HCT116 (cell line): ENCODE data around the gene INPP4A. TPM values are rescaled to one million over a fixed set of nuclear protein-coding genes. Genes with fewer than 3 reads are reported as not detected.

ENCODE experiments used
- ATAC-seq: fragments of 200-7000 bp; cut with Tn5 transposase; 2 replicates; pipeline ENCODE4 v1.9.1; 2020; ENCODE audit warnings: mild to moderate bottlenecking, moderate library complexity
- BruUV-seq: library from RNA; stranded (reverse); fragments of 400-500 nt; replicated peaks from 2 replicates; lab custom pipeline; 2021; lab: Mats Ljungman, UMichigan
- CTCF ChIA-PET: fragments of 300-600 bp; sonication (Branson Sonifier 250); formaldehyde crosslinking; loops from one replicate; lab custom pipeline; 2021; ENCODE audit warnings: antibody characterized with exemption; lab: Charles Lee
- POLR2A ChIA-PET: fragments of 300-600, 350-600 bp; sonication (Branson Sonifier 250); formaldehyde crosslinking; loops from one replicate; lab custom pipeline; 2021; ENCODE audit warnings: antibody characterized with exemption; lab: Charles Lee
- RAD21 ChIA-PET, 2 experiments: fragments of 300-600 bp; sonication (Branson Sonifier 250); formaldehyde crosslinking; loops; one replicate each; lab custom pipeline; 2023; ENCODE audit warnings: low total read pairs in 2 of 2; ENCODE audit not compliant: uncharacterized antibody in 2 of 2, unreplicated experiment in 2 of 2, low non-redundant PET in 1 of 2; lab: Charles Lee
- DNase-seq: peaks from one replicate; pipeline ENCODE4 v3.0.0-alpha.2; 2010; ENCODE audit warnings: low read depth, low spot score
- H2AFZ ChIP-seq: fragments of 200-600 bp; shearing (Covaris generic), sonication (generic); 2 replicates; pipeline ENCODE4 v1.6.1; 2017; ENCODE audit warnings: low read depth, mixed run types, mixed read lengths, antibody characterized with exemption, low read length; ENCODE audit not compliant: poor library complexity, severe bottlenecking
- H3K27ac ChIP-seq: 2 replicates; pipeline ENCODE4 v1.5.1; 2012; ENCODE audit warnings: low read depth, low read length
- H3K27me3 ChIP-seq: fragments of 200-600 bp; sonication (generic); 2 replicates; pipeline ENCODE4 v1.6.1; 2016; ENCODE audit warnings: mixed run types, low read length, mixed read lengths; ENCODE audit not compliant: insufficient read depth
- H3K36me3 ChIP-seq, 2 experiments: fragments of 200-500 bp in 1 of 2; fragments of 200-600 bp in 1 of 2; sonication (Bioruptor generic) in 1 of 2; sonication (generic) in 1 of 2; 2 replicates each; pipeline versions ENCODE4 v1.5.1 to v1.6.1; 2014 to 2016; ENCODE audit warnings: low read length in 2 of 2, inconsistent platforms in 1 of 2, mixed read lengths in 1 of 2, mixed run types in 1 of 2; ENCODE audit not compliant: insufficient read depth in 2 of 2, control insufficient read depth in 1 of 2
- H3K4me1 ChIP-seq, 2 experiments: fragments of 200-600 bp in 1 of 2; sonication (generic) in 1 of 2; 2 replicates each; pipeline versions ENCODE4 v1.5.1 to v1.6.1; 2012 to 2017; ENCODE audit warnings: low read length in 2 of 2, inconsistent platforms in 1 of 2, mild to moderate bottlenecking in 1 of 2, mixed read lengths in 1 of 2, mixed run types in 1 of 2, moderate library complexity in 1 of 2; ENCODE audit not compliant: insufficient read depth in 2 of 2, control insufficient read depth in 1 of 2
- H3K4me2 ChIP-seq: fragments of 200-600 bp; sonication (generic); 2 replicates; pipeline ENCODE4 v1.6.1; 2017; ENCODE audit warnings: mixed run types, low read length, mixed read lengths
- H3K4me3 ChIP-seq, 2 experiments: fragments of 200-600 bp in 1 of 2; sonication (generic) in 1 of 2; replicated peaks in 1 of 2; 2 replicates each; pipeline ENCODE4 v1.5.1; 2011 to 2016; ENCODE audit warnings: low read length in 2 of 2, control low read depth in 1 of 2, low read depth in 1 of 2, mild to moderate bottlenecking in 1 of 2, mixed read lengths in 1 of 2, mixed run types in 1 of 2
- H3K79me2 ChIP-seq: fragments of 200-600 bp; sonication (generic); 2 replicates; pipeline ENCODE4 v1.6.1; 2017; ENCODE audit warnings: mild to moderate bottlenecking, mixed run types, low read length, moderate library complexity, mixed read lengths; ENCODE audit not compliant: insufficient read depth
- H3K9ac ChIP-seq: fragments of 200-600 bp; sonication (generic); 2 replicates; pipeline ENCODE4 v1.6.1; 2016; ENCODE audit warnings: low read length, mixed read lengths
- H3K9me2 ChIP-seq: fragments of 200-600 bp; sonication (generic), shearing (Covaris generic); 2 replicates; pipeline ENCODE4 v1.6.1; 2017; ENCODE audit warnings: mixed run types, mild to moderate bottlenecking, moderate library complexity; ENCODE audit not compliant: insufficient read depth
- H3K9me3 ChIP-seq, 2 experiments: fragments of 200-500 bp in 1 of 2; fragments of 200-600 bp in 1 of 2; sonication (Bioruptor generic) in 1 of 2; sonication (generic) in 1 of 2; 2 replicates each; pipeline ENCODE4 v1.6.1; 2014 to 2017; ENCODE audit warnings: low read length in 2 of 2, mixed read lengths in 2 of 2, inconsistent platforms in 1 of 2, low read depth in 1 of 2, mild to moderate bottlenecking in 1 of 2, mixed run types in 1 of 2, moderate library complexity in 1 of 2; ENCODE audit not compliant: control insufficient read depth in 1 of 2, insufficient read depth in 1 of 2
- H4K20me1 ChIP-seq: fragments of 200-600 bp; sonication (generic), shearing (Covaris generic); 2 replicates; pipeline ENCODE4 v1.6.1; 2017; ENCODE audit warnings: mixed run types, mild to moderate bottlenecking, moderate library complexity; ENCODE audit not compliant: insufficient read depth
- ATF3 ChIP-seq: IDR thresholded peaks from 2 replicates; pipeline ENCODE4 v1.6.1; 2012
- CEBPB ChIP-seq: IDR thresholded peaks from 2 replicates; pipeline ENCODE4 v1.6.1; 2012; ENCODE audit warnings: low read depth
- EGR1 ChIP-seq: IDR thresholded peaks from 2 replicates; pipeline ENCODE4 v1.6.1; 2012; ENCODE audit warnings: low read depth
- ELF1 ChIP-seq: IDR thresholded peaks from 2 replicates; pipeline ENCODE4 v1.6.1; 2012; ENCODE audit warnings: low read depth, borderline replicate concordance
- EZH2 ChIP-seq: fragments of 200-600 bp; sonication (generic); IDR thresholded peaks from 2 replicates; pipeline ENCODE4 v1.6.1; 2017; ENCODE audit warnings: antibody characterized with exemption, mixed run types
- JUND ChIP-seq: IDR thresholded peaks from 2 replicates; pipeline ENCODE4 v1.6.1; 2012
- MAX ChIP-seq: IDR thresholded peaks from 2 replicates; pipeline ENCODE4 v1.6.1; 2012
- POLR2A ChIP-seq: IDR thresholded peaks from 2 replicates; pipeline ENCODE4 v1.7.0; 2011; ENCODE audit warnings: borderline replicate concordance; ENCODE audit not compliant: insufficient read depth, insufficient read length; ENCODE audit errors: extremely low read depth
- POLR2AphosphoS5 ChIP-seq: IDR thresholded peaks from 2 replicates; pipeline ENCODE4 v1.6.1; 2011; ENCODE audit warnings: mild to moderate bottlenecking, low read depth, low read length, moderate library complexity
- REST ChIP-seq: IDR thresholded peaks from 2 replicates; pipeline ENCODE4 v1.6.1; 2012; ENCODE audit warnings: low read depth
- SP1 ChIP-seq: IDR thresholded peaks from 2 replicates; pipeline ENCODE4 v1.6.1; 2012; ENCODE audit warnings: low read depth
- ZFX ChIP-seq: fragments of 450-650 bp; IDR thresholded peaks from 2 replicates; pipeline ENCODE4 v1.6.1; 2017
- ZNF274 ChIP-seq: fragments of 200-500 bp; sonication (Bioruptor generic); IDR thresholded peaks from 2 replicates; pipeline ENCODE4 v1.6.1; 2014; ENCODE audit warnings: mild to moderate bottlenecking, low read depth, low read length, inconsistent platforms
- intact Hi-C: fragments of 100-400 bp; cut with micrococcal nuclease; formaldehyde crosslinking; loops from 2 replicates; pipeline ENCODE4 v1.10.0; 2022
- total RNA-seq: library from RNA; stranded (reverse); gene quantifications from one replicate; pipeline ENCODE4 v1.2.1, GENCODE V29; 2021; ENCODE audit not compliant: unreplicated experiment

INPP4A gene
- total RNA-seq, 1 experiment from 2014 or later = 18.5 TPM

- H3K9me2 ChIP-seq = no peaks in the 10 kb centered on the region
- H3K9me3 ChIP-seq = no peaks in the 10 kb centered on the region
- H4K20me1 ChIP-seq = no peaks in the 10 kb centered on the region
- no peaks in the 10 kb centered on the region for H3K79me2 ChIP-seq
- TF ChIP-seq EGR1 = no peak
- TF ChIP-seq, all 23 proteins: peak for 0
- no peak for ATAC-seq
- H3K4me3 ChIP-seq = no peak overlapping the region
- POLR2A ChIA-PET = no interaction called here
- no peaks in the 10 kb centered on the region for H3K4me1 ChIP-seq
- DNase-seq = no peak
- H3K36me3 ChIP-seq = no peaks in the 10 kb centered on the region
- H3K27me3 ChIP-seq = no peaks in the 10 kb centered on the region
- H3K4me2 ChIP-seq = no peak overlapping the region
- intact Hi-C loops = no loop called here
- no TSS peak for BruUV-seq
- CTCF ChIA-PET = no interaction called here
- RAD21 ChIA-PET = no interaction called here
- H2AFZ ChIP-seq = no peak overlapping the region
- H3K9ac ChIP-seq = no peak overlapping the region
- H3K27ac ChIP-seq = no peak overlapping the region
Measured at GRCh38 chr2:98504381-98505109, 59.9 kb downstream of the INPP4A start.

- BruUV-seq = no TSS peak
- ChIA-PET POLR2A (no interaction called here), CTCF (no interaction called here)
- Histone ChIP-seq H3K4me3 (no peak overlapping the region), H3K36me3 (no peaks in the 10 kb centered on the region)
- intact Hi-C loops = no loop called here
- TF ChIP-seq CEBPB (no peak), REST (no peak), ATF3 (no peak), SP1 (no peak), ZNF274 (no peak), JUND (no peak), ZFX (no peak), POLR2A (no peak), MAX (no peak), EGR1 (no peak), EZH2 (no peak), ELF1 (no peak), POLR2AphosphoS5 (no peak)
- TF ChIP-seq, all 23 proteins: peak for 0
- RAD21 ChIA-PET = no interaction called here
- Histone ChIP-seq H3K4me2 (no peak overlapping the region), H3K79me2 (no peaks in the 10 kb centered on the region), H3K9me2 (no peaks in the 10 kb centered on the region), H3K27ac (no peak overlapping the region), H3K27me3 (no peaks in the 10 kb centered on the region), H3K9me3 (no peaks in the 10 kb centered on the region), H3K9ac (no peak overlapping the region), H2AFZ (no peak overlapping the region), H3K4me1 (no peaks in the 10 kb centered on the region), H4K20me1 (no peaks in the 10 kb centered on the region)
- ATAC-seq = no peak
- no peak for DNase-seq
Measured at GRCh38 chr2:98505311-98505808, 60.7 kb downstream of the INPP4A start.
